22Rv1 (cell line): ENCODE measurements around the gene SIGLECL1.

Source experiments
- ZFX ChIP-seq: fragments of 450-650 bp; IDR thresholded peaks from 2 replicates; pipeline ENCODE4 v1.6.1; 2017; ENCODE audit warnings: antibody characterized with exemption, borderline replicate concordance
- TF ChIP-seq, protein P1 (sequence below): fragments of 450-650 bp; IDR thresholded peaks from 2 replicates; pipeline ENCODE4 v1.5.1; 2017; ENCODE audit warnings: mild to moderate bottlenecking

DNA sequence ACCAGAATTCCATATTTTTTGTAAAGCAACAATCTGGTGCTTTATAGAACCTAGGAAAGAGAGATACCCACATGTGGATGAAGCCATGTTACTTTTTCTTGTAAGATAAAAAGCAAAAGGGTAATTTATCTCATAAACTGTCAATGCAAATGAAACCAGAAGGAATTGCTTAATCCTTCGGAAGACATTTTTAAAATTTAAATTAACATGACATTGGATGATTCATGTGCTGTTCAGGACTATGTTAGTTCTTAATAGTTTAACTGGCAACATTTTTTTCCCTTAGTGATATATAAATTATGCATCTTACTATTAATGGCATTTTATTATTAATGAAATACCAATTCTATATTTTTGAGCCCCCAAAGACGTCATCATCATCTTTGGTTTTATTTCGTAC, 34.8 kb downstream of the SIGLECL1 start:
- TF ChIP-seq, protein P1, sequence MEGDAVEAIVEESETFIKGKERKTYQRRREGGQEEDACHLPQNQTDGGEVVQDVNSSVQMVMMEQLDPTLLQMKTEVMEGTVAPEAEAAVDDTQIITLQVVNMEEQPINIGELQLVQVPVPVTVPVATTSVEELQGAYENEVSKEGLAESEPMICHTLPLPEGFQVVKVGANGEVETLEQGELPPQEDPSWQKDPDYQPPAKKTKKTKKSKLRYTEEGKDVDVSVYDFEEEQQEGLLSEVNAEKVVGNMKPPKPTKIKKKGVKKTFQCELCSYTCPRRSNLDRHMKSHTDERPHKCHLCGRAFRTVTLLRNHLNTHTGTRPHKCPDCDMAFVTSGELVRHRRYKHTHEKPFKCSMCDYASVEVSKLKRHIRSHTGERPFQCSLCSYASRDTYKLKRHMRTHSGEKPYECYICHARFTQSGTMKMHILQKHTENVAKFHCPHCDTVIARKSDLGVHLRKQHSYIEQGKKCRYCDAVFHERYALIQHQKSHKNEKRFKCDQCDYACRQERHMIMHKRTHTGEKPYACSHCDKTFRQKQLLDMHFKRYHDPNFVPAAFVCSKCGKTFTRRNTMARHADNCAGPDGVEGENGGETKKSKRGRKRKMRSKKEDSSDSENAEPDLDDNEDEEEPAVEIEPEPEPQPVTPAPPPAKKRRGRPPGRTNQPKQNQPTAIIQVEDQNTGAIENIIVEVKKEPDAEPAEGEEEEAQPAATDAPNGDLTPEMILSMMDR, result no peak
- TF ChIP-seq ZFX, result no peak
